Effector CD4-positive, alpha-beta T cell (primary cell): Measurements from ENCODE around the gene MAGEB4. TPM values are rescaled to one million over a fixed set of nuclear protein-coding genes. Genes with fewer than 3 reads are reported as not detected.
"Not testable (repeated sequence)": the region's sequence is repeated elsewhere in the genome, so short reads cannot be mapped to it uniquely, and the experiment has no call there.

Experiments used
- DNase-seq: peaks from one replicate; pipeline ENCODE4 v3.0.0-alpha.2; 2020
- total RNA-seq: gene quantifications from one replicate; lab custom pipeline; 2026; lab: John Stamatoyannopoulos, UW

Gene MAGEB4, protein sequence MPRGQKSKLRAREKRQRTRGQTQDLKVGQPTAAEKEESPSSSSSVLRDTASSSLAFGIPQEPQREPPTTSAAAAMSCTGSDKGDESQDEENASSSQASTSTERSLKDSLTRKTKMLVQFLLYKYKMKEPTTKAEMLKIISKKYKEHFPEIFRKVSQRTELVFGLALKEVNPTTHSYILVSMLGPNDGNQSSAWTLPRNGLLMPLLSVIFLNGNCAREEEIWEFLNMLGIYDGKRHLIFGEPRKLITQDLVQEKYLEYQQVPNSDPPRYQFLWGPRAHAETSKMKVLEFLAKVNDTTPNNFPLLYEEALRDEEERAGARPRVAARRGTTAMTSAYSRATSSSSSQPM
- total RNA-seq = not detected

DNA sequence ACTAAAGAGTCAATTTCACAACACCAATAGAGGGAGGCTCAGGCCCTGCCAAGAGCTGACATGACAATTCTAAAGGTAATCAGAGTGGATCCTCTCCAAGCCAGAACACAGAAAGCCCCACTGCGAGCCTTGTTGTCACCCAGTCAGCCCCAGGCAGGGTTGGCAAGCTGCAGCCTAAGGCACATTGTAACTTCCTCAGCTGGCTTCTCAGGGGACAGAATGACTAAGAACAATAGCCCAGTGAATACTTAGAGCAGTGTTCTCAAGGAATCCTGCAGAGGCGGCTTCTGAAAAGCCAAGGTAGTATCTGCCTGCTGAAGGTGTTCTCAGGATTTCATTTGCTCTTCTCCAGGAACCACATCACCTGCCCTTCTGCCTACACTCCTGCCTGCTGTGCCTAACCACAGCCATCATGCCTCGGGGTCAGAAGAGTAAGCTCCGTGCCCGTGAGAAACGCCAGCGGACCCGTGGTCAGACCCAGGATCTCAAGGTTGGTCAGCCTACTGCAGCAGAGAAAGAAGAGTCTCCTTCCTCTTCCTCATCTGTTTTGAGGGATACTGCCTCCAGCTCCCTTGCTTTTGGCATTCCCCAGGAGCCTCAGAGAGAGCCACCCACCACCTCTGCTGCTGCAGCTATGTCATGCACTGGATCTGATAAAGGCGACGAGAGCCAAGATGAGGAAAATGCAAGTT lies at the start of gene MAGEB4:
Gene MAGEB4, plus strand, starts transcription at position 277 of the 692 bp plus-strand sequence. Its CDS starts 136 bp downstream, at position 413.
- DNase-seq = no peak

DNA sequence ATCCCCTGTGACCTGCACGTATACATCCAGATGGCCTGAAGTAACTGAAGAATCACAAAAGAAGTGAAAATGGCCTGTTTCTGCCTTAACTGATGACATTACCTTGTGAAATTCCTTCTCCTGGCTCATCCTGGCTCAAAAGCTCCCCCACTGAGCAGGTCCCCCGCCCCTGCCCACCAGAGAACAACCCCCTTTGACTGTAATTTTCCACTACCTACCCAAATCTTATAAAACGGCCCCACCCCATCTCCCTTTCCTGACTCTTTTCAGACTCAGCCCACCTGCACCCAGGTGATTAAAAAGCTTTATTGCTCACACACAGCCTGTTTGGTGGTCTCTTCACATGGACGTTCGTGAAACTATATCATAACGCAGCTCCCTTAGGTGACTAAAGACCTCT lies 47.9 kb upstream of the MAGEB4 start:
- DNase-seq = not testable (repeated sequence)

DNA sequence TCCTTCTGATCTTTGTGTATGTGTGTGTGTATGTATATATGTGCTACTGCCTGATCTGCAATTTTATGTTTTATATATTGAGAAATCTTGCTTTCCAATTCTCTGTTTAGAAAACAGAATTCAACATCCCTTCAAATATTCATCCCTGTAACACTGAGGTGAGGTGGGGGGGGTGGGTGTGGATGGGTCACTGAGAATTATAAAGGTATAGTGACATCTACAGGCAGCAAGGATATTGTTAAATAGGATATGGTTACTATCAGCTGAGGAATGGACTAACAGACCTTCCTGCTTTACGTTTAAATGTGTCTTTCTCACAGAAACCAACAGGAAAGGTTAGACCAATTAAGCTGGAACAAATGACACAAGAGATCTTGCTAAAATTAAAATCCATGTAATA lies 45.5 kb upstream of the MAGEB4 start:
- DNase-seq = no peak

DNA sequence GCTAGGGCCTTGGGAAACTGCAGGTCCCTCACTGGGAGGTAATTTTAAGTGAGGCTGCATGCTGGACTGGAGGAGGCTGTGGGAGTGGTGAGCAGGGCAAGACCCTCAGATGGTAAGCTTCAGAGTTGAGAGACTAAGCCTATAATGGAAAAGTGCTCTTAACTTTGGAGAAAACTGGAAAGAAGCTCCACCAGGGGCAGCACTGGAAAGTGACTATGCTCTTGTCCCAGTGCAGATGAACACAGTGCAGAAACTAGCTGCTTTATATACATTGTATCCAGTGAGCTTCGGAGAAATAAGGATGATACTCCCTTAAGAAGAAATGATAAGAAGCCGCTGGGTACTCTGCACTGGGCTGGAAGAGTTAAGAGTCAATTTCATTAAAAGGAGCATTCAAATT lies 29.6 kb upstream of the MAGEB4 start:
- no peak for DNase-seq

DNA sequence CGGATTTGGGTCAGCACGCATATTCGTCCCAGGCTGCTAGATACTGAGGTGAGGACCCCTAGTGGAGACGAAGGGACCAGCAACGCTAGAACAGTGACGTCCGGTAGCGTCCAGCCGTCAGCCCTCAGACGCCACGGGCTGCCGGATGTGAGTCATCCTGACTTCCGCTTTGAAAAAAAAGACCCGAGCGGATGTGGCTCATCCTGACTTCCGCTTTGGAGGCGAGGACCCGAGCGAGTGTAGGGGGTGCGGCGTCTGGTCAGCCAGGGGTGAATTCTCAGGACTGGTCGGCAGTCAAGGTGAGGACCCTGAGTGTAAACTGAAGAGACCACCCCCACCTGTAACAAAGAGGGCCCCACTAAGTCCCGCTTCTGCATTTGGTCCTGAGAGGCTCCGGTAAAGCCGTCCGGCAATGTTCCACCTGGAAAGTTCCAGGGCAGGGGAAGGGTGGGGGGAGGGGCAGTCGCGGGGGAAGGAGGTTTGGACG lies 26.4 kb upstream of the MAGEB4 start, which contains the start of gene MAGEB2:
Gene MAGEB2, plus strand, starts transcription at position 207 of the 487 bp plus-strand sequence. CDS start 3,018 bp downstream, outside the sequence.
- DNase-seq = no peak

DNA sequence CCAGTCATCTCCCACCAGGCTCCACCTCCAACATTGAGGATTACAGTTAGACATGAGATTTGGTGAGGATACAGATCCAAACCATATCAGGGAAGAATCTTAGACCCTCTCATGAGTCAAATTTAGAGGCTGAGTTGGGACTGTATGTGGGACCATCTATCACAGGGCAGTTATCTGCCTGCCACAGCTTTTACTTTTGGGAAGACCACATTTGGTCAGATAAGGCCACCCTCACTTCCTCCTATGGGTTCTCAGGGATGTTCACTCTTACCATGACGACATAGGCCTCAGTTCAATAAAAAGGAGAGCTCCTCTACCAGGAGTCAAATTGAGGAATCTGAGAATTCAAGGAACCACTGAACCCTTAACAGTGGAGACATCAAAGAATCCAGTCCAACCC lies 24.3 kb upstream of the MAGEB4 start:
- DNase-seq = no peak

DNA sequence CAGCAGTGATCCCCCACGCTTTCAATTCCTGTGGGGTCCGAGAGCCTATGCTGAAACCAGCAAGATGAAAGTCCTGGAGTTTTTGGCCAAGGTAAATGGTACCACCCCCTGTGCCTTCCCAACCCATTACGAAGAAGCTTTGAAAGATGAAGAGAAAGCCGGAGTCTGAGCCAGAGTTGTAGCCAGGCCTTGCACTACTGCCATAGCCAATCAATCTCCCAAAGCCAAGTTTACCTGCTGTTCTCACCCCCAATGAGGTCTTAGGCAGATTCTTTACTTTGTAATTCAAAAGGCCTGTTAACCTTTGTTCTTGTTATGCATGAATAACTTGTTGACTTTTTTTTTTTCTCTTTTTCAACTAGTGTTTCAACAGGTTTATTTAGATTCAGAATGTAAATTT lies 22.4 kb upstream of the MAGEB4 start:
- DNase-seq = no peak

DNA sequence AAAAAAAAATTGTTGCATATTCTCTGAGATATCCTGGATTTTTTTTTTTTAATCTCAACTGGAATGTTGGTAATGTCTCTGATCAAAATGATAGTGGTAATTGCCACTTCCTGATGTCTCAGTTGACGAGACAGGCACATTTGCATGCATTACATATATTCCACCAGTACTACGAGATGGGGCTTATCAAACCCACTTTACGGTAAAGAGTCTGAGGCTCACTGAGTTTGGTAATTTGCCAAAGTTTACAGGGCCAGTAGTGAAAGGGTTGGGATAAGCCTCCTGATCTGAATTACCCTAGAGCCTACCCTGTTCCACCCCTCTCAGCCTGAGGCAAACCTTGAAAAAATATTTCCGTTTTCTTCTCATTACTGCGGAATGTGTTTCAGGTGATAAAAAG lies 21.1 kb upstream of the MAGEB4 start:
- DNase-seq = no peak

DNA sequence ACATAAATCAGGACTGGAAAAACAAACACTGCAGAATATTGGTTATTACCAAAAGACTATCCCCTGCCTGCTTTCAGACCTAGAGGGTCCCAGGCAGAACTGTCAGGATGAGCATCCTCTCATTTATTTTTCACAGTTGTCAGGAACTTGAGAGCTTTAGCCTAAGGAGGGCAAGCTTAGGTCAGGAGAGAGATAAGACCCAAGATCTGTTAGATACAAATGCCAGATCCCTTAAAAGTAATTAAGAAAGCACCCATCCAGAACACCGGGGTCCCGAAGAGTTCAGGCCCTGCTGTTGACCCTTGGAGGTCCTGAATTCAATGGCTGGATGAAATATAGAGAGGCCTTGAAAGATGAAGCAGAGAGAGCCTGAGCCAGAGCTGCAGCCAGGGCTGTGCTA lies 17.3 kb upstream of the MAGEB4 start:
- DNase-seq = no peak

DNA sequence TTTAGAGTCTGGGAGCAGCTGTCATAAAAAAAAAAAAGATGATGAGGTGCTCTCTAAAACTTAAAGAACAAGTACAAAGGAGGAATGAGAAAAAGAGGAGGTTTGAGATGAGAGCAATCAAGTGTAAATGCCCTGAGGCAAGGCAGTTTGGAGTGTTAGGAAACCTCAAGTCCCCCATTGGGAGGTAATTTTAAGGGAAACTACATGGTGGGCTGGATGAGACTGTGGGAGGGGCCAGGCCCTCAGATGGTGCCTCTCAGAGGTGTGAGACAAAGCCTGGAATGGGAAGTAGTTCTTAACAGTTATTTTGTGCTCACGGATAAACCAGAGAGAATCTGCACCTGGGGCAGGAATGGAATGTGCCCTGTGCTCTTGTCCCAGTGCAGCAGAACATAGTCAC lies 13.3 kb upstream of the MAGEB4 start:
- no peak for DNase-seq

DNA sequence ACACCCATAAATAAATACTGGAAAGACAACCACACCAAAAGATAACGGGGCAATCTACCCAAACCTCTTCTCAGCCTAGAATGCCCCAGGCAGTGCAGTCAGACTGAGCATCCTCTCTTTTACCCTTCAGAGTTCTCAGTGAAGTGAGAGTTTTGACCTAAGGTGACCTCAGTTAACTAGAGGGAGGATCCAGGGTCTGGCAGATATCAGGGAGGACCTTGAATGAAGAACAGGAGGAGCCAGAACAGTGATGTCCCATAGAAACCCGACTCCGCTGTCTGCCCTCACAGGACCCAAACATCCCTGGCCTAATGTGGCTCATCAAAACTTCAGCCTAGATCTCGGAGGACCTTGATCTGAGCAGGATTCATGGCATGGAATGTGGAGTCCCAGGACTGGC lies 11.4 kb upstream of the MAGEB4 start, which contains the start of gene MAGEB3:
Gene MAGEB3, plus strand, starts transcription at position 263 of the 400 bp plus-strand sequence. CDS start 5,268 bp downstream, outside the sequence.
- no peak for DNase-seq

DNA sequence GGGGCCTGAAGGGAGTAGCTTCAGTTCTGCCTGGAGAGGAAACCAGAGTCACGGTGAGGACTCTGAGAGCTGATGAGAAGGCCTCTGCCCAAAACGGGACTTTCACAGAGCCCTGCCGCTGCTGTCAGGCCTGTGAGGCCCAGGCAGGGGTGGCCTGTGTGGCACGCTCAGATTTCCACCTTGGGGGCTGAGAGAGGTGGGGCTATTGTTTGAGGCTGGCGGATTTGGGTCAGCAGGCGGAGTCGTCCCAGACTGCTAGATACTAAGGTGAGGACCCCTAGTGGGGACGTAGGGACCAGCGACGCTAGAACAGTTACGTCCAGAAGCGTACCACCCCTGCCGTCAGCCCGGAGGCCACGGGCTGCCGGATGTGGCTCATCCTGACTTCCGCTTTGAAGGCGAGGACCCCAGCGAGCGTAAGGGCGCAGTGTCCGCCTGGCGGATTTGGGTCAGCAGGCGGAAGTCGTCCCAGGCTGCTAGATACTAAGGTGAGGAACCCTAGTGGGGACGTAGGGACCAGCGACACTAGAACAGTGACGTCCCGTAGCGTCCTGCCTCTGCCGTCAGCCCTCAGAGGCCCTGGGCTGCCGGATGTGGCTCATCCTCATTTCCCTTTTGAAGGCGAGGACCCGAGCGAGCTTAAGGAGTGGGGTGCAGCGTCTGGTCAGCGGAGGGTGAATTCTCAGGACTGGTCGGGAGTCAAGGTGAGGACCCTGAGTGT lies 5.1 kb downstream of the MAGEB4 start, which contains the start of gene MAGEB1:
Gene MAGEB1, plus strand, starts transcription at position 378 of the 721 bp plus-strand sequence. CDS start 3,348 bp downstream, outside the sequence.
- DNase-seq = no peak

DNA sequence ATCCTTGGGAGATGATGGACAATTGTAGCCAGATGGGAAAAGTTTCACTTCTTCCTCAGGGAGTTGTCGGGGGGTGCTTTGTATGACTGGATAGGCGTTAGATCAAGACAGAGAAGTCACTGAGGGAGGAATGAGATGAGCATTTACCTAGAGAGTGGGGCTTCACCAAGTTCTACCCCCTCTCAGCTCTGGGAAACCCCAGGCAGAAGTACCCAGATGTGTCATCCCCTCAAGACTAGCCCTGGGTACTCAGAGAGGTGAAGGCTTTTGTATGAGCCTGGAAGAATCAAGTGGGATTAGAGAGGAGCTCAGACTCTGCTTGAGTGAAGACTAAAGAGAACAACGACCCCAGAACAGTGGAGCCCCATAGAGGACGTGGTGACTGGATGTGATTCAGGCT lies 7.1 kb downstream of the MAGEB4 start:
- no peak for DNase-seq

DNA sequence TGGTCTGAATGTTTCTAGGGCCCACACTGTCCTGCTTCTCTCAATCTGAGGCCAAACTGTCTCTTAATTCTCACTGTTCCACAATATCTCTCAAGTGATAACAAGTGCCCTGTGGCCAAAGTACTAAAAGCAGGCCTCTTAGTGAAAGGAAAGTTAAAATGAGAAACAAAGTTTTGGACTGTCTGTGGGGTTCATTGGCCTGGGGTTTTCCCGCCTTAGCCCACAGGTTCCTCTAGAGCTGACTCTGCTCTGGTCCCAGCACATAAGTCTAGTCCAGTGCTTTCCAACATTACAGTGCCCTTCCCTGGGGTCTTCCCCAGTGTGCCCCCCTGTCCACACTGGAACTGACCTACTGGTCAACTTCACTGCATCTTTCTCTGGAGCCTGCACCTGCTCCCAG lies 11.5 kb downstream of the MAGEB4 start:
- DNase-seq = no peak

DNA sequence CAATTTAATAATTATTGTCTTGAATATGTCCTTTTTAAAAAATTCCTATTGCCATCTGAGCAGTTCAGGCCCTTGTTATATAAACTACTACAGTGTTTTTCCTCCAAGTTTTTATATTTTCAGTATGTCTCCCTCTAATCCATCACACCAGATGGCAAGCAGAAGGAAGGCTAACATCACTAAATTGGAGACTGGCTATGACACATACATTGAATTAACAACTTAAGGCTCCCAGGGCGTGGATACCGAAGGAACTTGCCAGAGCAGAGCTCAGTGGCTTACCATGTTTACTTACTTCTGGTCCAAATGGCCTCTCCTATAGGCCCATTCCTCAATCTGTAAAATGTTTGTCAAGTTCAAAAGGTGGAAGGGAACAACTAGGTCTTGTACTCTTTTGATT lies 18.1 kb downstream of the MAGEB4 start:
- no peak for DNase-seq

DNA sequence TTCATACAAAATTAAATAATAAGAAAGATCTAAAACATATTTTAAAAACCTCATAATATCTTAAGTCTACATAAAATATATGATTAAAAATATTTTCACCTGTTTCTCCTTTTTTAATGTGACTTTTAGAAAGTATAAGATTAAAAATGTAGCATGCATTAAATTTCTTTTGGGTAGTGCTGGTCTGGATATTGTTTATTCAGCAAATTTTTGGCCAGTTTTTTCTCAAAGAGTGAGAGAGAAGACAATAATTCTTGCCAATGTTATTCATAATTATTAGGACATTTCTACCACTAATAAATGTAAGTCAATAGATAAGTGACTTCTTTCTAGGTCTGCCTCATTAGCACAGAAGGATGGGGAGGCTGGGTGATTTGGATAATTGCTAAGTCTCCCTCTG lies 19.2 kb downstream of the MAGEB4 start:
- DNase-seq = no peak

DNA sequence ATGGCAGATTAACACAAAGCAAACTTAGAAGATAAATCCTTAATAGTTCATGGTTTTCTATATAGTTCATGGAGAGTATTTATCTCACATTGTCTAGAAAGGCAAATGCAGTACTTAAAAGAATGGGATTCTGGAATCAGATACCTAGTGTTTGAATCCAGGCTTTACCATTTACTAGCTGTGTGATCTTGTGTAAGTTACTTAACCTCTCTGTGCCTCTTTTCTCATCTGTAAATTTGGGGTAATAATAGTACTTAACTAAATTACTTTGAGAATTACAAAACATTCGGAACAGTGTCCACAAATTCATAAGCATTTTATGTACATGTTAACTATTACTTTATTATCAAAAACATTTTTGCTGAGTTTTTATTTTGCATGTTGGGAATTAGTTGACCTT lies 21.0 kb downstream of the MAGEB4 start:
- DNase-seq = no peak

DNA sequence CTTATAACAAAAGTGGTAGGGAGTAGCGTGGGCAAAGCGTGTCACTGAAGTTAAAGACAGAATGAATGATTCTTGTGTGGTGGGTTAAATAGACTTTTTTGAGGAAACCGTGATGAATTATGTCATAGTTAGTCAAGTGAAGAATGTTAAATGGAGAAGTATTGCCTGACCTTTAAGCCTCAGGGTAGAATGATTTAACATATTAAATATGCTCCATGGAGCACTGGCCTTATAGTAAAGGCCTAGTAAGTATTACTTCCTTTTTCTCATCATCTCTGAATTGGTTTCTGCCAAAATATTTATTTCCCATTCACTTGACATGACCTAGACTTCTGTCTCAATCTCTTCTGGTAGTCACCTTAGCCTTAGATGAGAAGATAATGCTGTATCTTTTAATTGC lies 28.8 kb downstream of the MAGEB4 start:
- DNase-seq = no peak

DNA sequence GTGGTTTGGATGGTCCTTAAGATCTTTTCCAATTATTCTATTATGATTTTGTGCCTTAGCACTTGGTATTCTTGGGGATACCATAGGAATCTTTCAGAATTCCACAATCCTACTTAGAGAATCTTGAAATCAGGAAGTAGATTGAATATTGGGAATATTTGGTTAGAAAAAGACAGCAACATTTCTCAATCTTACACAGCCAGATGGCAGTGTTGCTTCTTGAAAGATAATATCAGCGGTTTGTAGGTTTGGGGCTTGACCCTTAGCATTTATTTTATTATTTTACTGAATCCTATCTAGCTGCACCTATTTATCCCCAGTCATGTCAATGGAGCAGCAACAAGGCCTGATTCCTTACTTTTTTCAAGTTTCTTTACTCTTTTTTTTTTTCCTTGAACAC lies 33.7 kb downstream of the MAGEB4 start:
- no peak for DNase-seq

DNA sequence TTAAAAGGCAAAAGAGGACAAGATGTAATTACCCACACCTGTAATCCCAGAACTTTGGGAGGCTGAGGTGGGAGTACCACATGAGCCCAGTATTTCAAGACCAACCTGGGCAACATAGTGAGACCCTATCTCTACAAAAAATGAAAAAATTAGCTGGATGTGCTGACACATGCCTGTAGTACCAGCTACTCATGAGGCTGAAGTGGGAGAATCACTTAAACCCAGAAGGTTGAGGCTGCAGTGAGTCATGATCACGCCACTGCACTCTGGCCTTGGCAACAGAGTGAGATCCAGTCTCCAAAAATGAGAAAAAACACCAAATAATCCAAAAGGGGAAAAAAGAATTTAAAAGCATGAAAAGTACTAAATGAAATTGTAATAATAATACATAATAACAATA lies 36.6 kb downstream of the MAGEB4 start:
- no peak for DNase-seq

DNA sequence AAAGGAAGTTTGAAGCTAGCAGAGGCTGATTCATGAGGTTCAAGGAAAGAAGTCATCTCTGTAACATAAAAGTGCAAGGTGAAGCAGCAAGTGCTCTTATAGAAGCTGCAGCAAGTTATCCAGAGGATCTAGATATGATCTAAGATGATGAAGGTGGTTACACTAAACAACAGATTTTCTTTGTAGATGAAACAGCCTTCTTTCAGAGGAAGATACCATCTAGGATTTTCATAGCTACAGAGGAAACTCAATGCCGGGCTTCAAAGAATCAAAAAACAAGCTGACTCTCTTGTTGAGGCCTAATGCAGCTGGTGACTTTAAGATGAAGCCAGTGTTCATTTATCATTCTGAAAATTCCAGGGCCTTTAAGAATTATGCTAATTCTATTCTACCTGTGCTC lies 38.6 kb downstream of the MAGEB4 start:
- DNase-seq = no peak

DNA sequence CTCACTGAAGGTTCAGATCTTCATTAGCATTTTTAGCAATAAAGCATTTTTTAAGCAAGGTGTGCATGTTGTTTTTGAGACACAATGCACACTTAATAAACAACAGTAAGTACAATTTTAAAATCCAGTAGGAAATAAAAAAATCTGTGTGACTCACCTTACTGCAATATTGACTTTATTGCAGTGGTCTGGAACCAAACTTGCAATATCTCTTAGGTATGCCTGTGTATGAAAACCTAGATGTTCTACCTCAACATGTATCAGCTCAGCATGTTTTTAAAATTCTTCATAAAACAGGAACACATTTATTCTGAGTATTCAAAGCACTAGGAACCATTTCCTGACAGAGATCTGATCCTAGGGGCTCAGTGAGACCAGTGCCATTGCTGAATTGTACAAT lies 40.7 kb downstream of the MAGEB4 start:
- no peak for DNase-seq
